Epithelial cell of proximal tubule (primary cell): Measurements from ENCODE around the gene LRWD1. TPM values are rescaled to one million over a fixed set of nuclear protein-coding genes. Genes with fewer than 3 reads are reported as not detected.

Source experiments
- DNase-seq: peaks from one replicate; pipeline ENCODE4 v3.0.0-alpha.2; 2011; ENCODE audit warnings: low read depth
- H3K4me3 ChIP-seq: 2 replicates; pipeline ENCODE4 v1.5.1; 2011; ENCODE audit warnings: low read depth, mild to moderate bottlenecking, low read length
- CTCF ChIP-seq: conservative IDR thresholded peaks from 2 replicates; pipeline ENCODE4 v1.5.1; 2012; ENCODE audit warnings: low read depth, mild to moderate bottlenecking, low read length
- total RNA-seq: library from RNA; depleted of rRNA; stranded (reverse); fragments of >200 nt; gene quantifications from 2 replicates; pipeline ENCODE4 v1.2.3, GENCODE V29; 2015

The LRWD1 gene
- total RNA-seq, result 27.9 and 30.1 TPM in 2 replicates

- peak within 1 kb of the TSS; percentile 100 for H3K4me3 ChIP-seq
- no peak for DNase-seq
- TF ChIP-seq CTCF, result peak; percentile 10
Measured at GRCh38 chr7:102464577-102465280, at the start of gene LRWD1, which contains the start of gene ALKBH4. Gene LRWD1, plus strand, starts transcription at chr7:102464984. Its CDS starts 97 bp downstream, at chr7:102465081. Gene ALKBH4, minus strand, starts transcription at chr7:102464863. Its CDS starts 27 bp downstream, at chr7:102464836.

GRCh38 chr7:102415685-102416225, 49.0 kb upstream of the LRWD1 start:
- H3K4me3 ChIP-seq, result no peak overlapping the region
- TF ChIP-seq CTCF, result no peak
- no peak for DNase-seq

- DNase-seq, result no peak
- H3K4me3 ChIP-seq, result no peak overlapping the region
- no peak for TF ChIP-seq CTCF
Measured at GRCh38 chr7:102416406-102416805, 48.4 kb upstream of the LRWD1 start.

DNA sequence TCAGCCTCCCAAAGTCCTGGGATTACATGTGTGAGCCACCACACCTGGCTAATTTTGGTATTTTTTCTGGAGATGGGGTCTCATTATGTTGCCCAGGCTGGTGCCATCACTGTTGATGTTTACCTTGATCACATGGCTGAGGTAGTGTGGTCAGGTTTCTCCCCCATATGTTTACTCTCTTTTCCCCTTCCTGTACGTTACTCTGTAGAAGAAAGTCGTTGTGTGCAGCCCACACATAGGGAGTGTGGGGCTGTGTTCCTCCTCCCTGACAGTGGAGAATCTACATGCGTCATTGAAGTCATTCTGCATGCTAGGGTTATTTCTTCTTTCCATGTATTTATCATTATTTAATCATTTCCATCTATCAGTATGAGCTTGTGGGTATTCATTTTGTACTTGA, 47.7 kb upstream of the LRWD1 start:
- H3K4me3 ChIP-seq, result no peak overlapping the region
- no peak for DNase-seq
- TF ChIP-seq CTCF, result no peak

DNA sequence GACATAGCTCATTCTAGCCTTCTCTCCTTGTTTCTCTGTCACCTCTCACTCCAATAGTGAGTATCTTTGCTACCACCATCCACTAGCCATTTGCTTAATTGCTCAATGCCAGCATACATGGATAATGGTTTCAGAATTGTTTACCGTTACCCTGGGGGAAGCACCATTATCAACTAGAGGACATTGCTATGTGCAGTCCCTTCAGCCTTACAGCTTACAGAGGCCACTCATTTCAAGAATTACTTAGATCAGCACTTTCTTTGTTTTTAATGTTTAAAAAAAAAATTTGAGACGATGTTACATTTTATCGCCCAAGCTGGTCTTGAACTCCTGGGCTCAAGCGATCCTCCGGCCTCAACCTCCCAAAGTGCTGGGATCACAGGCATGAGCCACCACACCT, 46.2 kb upstream of the LRWD1 start:
- DNase-seq, result no peak
- H3K4me3 ChIP-seq, result no peak overlapping the region
- TF ChIP-seq CTCF, result no peak

- no peak overlapping the region for H3K4me3 ChIP-seq
- TF ChIP-seq CTCF, result no peak
- no peak for DNase-seq
Measured at GRCh38 chr7:102421706-102422240, 43.0 kb upstream of the LRWD1 start.

- no peak for TF ChIP-seq CTCF
Measured at GRCh38 chr7:102424129-102424551, 40.6 kb upstream of the LRWD1 start.

More at GRCh38 chr7:102424129-102424551, 40.6 kb upstream of the LRWD1 start:
- no peak for DNase-seq
- no peak overlapping the region for H3K4me3 ChIP-seq
